ENCODE measurements around the gene UGT2B11.
"Not testable (repeated sequence)": the region's sequence is repeated elsewhere in the genome, so short reads cannot be mapped to it uniquely, and the experiment has no call there.

GRCh38 chr4:69191905-69192304 is 22.6 kb downstream of the UGT2B11 start:
- not testable (repeated sequence) for TF ChIP-seq POLR2AphosphoS5 (IDR thresholded peaks at IDR 0.05; ENCODE audit: low read depth); CTCF (IDR thresholded peaks at IDR 0.05; ENCODE audit: insufficient read depth, low read length); REST (IDR thresholded peaks at IDR 0.05; ENCODE audit: insufficient replicate concordance, low read depth)

Data from HL-60 (cell line).